Lower leg skin (tissue), 4 donors: ENCODE data around the gene EN1. TPM values are rescaled to one million over a fixed set of nuclear protein-coding genes. Genes with fewer than 3 reads are reported as not detected.

ENCODE experiments used
- DNase-seq, 2 donors: peaks; one replicate each; pipeline ENCODE4 v3.0.0-alpha.2; 2019; ENCODE audit warnings: low spot score in 2 of 2
- H3K4me3 ChIP-seq: fragments of 200-600 bp; sonication (generic); 2 replicates; pipeline ENCODE4 v1.5.1; 2017; ENCODE audit warnings: mild to moderate bottlenecking, low read depth; ENCODE audit not compliant: poor library complexity, severe bottlenecking
- CTCF ChIP-seq, 3 donors: fragments of 450-650 bp; IDR thresholded peaks; one replicate each; pipeline ENCODE4 v1.5.1; 2016; ENCODE audit warnings: antibody characterized with exemption in 3 of 3, mild to moderate bottlenecking in 3 of 3, moderate library complexity in 2 of 3
- POLR2A ChIP-seq, 2 donors: fragments of 450-650 bp; IDR thresholded peaks; one replicate each; pipeline ENCODE4 v1.6.1; 2016 to 2017; ENCODE audit warnings: antibody characterized with exemption in 2 of 2, mild to moderate bottlenecking in 1 of 2, moderate library complexity in 1 of 2
- WGBS, 2 donors: methylation state at CpG; one replicate each; pipeline ENCODE4 v1.1.5; 2018; 5-methylcytosine and 5-hydroxymethylcytosine counted together
- intact Hi-C: fragments of 100-400 bp; cut with DNase I; formaldehyde crosslinking; loops from one replicate; pipeline ENCODE4 v1.15.0; 2023; ENCODE audit warnings: low total_unique reads
- total RNA-seq, 4 donors: library from RNA; depleted of rRNA; stranded (reverse); fragments of >200 nt; gene quantifications; one replicate each; pipeline ENCODE4 v1.1.0, GENCODE V29; 2016

Gene EN1
- total RNA-seq, 4 donors from 2014 or later: 10.2 to 23.2 (median 17.7) TPM

- peak overlapping the region; percentile 28 for H3K4me3 ChIP-seq
- no peak for TF ChIP-seq POLR2A (IDR thresholded peaks at IDR 0.05)
- no peak for TF ChIP-seq CTCF (IDR thresholded peaks at IDR 0.05)
- peak in 1 of 2 donors; percentile 84 for DNase-seq
- intact Hi-C loops: no loop called here
- 44 to 51% methylated on average over 8 of the region's 8 CpGs for WGBS, 2 donors
These were observed 3.0 kb downstream of the EN1 start for GRCh38 chr2:118844261-118845004.

- H3K4me3 ChIP-seq: peak overlapping the region; percentile 4
- intact Hi-C loops: no loop called here
- TF ChIP-seq CTCF (IDR thresholded peaks at IDR 0.05) (no peak), POLR2A (IDR thresholded peaks at IDR 0.05) (no peak)
- 42 to 45% methylated on average over 10 of the region's 10 CpGs for WGBS, 2 donors
- peak in 1 of 2 donors; percentile 77 for DNase-seq
These were observed 3.8 kb downstream of the EN1 start for GRCh38 chr2:118843483-118844132.

- intact Hi-C loops: no loop called here
- TF ChIP-seq CTCF (IDR thresholded peaks at IDR 0.05) (no peak), POLR2A (IDR thresholded peaks at IDR 0.05) (no peak)
- peak overlapping the region; percentile 4 for H3K4me3 ChIP-seq
- peak in 1 of 2 donors; percentile 85 for DNase-seq
- WGBS, 2 donors: 51 to 65% methylated on average over 32 to 46 of the region's 60 CpGs
These were observed 4.6 kb downstream of the EN1 start for GRCh38 chr2:118842661-118843482.

GRCh38 chr2:118841828-118842461 is 5.5 kb downstream of the EN1 start:
- no peak for TF ChIP-seq CTCF (IDR thresholded peaks at IDR 0.05)
- no peak for TF ChIP-seq POLR2A (IDR thresholded peaks at IDR 0.05)
- peak in 1 of 2 donors; percentile 83 for DNase-seq
- H3K4me3 ChIP-seq: peak overlapping the region; percentile 9
- intact Hi-C loops: no loop called here
- WGBS, 2 donors: 43 to 55% methylated on average over 47 of the region's 47 CpGs

- peak in 1 of 2 donors; percentile 79 for DNase-seq
- intact Hi-C loops: no loop called here
- peak overlapping the region; percentile 9 for H3K4me3 ChIP-seq
- no peak for TF ChIP-seq POLR2A (IDR thresholded peaks at IDR 0.05)
- no peak for TF ChIP-seq CTCF (IDR thresholded peaks at IDR 0.05)
- WGBS, 2 donors: 68 to 69% methylated on average over 19 to 20 of the region's 20 CpGs
These were observed 6.0 kb downstream of the EN1 start for GRCh38 chr2:118841450-118841827.
